HepG2 (cell line): ENCODE measurements around the gene GLIS2. TPM values are rescaled to one million over a fixed set of nuclear protein-coding genes. Genes with fewer than 3 reads are reported as not detected.
A peak's percentile ranks its signal among the peaks of the same experiment; 100 is the strongest.

ENCODE experiments used
- CC2D1A ChIP-seq: sonication (generic); formaldehyde crosslinking; IDR thresholded peaks from 2 replicates; pipeline ENCODE4 v1.8.1; 2023; ENCODE audit warnings: mild to moderate bottlenecking, missing genetic modification reagents
- GMEB1 ChIP-seq: sonication (generic); formaldehyde crosslinking; IDR thresholded peaks from 2 replicates; pipeline ENCODE4 v1.5.1; 2020; ENCODE audit warnings: missing genetic modification reagents, mild to moderate bottlenecking, borderline replicate concordance
- IRF2 ChIP-seq: IDR thresholded peaks from 2 replicates; pipeline ENCODE4 v1.6.1; 2018; ENCODE audit warnings: missing genetic modification reagents, missing compliant biosample characterization
- JUNB ChIP-seq: sonication (generic); formaldehyde crosslinking; IDR thresholded peaks from 2 replicates; pipeline ENCODE4 v1.8.0; 2022; ENCODE audit warnings: missing genetic modification reagents, mild to moderate bottlenecking, borderline replicate concordance
- MED13 ChIP-seq: sonication (generic); formaldehyde crosslinking; IDR thresholded peaks from 2 replicates; pipeline ENCODE4 v1.5.0; 2020; ENCODE audit warnings: missing genetic modification reagents
- NAIF1 ChIP-seq: sonication (generic); formaldehyde crosslinking; IDR thresholded peaks from 2 replicates; pipeline ENCODE4 v1.5.0; 2020; ENCODE audit warnings: mild to moderate bottlenecking, missing genetic modification reagents, borderline replicate concordance
- NFE2L2 ChIP-seq: fragments of 150-350 bp; IDR thresholded peaks from 2 replicates; pipeline ENCODE4 v1.6.1; 2014; ENCODE audit warnings: low read length
- NR3C1 ChIP-seq: sonication (generic); formaldehyde crosslinking; IDR thresholded peaks from 2 replicates; pipeline ENCODE4 v1.4.0; 2020; ENCODE audit warnings: missing genetic modification reagents
- POLR2AphosphoS5 ChIP-seq: IDR thresholded peaks from 2 replicates; pipeline ENCODE4 v1.6.1; 2012; ENCODE audit warnings: low read depth, low read length
- RXRA ChIP-seq: sonication (generic); formaldehyde crosslinking; IDR thresholded peaks from 2 replicates; pipeline ENCODE4 v1.5.1; 2020; ENCODE audit warnings: missing genetic modification reagents
- RXRB ChIP-seq: IDR thresholded peaks from 2 replicates; pipeline ENCODE4 v1.6.1; 2016; ENCODE audit warnings: borderline replicate concordance, missing genetic modification reagents, missing compliant biosample characterization
- TERF1 ChIP-seq: sonication (generic); formaldehyde crosslinking; IDR thresholded peaks from 2 replicates; pipeline ENCODE4 v1.8.0; 2022; ENCODE audit warnings: mild to moderate bottlenecking, missing genetic modification reagents, moderate library complexity
- ZBTB46 ChIP-seq: sonication (generic); formaldehyde crosslinking; IDR thresholded peaks from 2 replicates; pipeline ENCODE4 v1.4.0; 2020; ENCODE audit warnings: mild to moderate bottlenecking, missing genetic modification reagents, borderline replicate concordance
- ZBTB7A ChIP-seq: sonication (generic); formaldehyde crosslinking; IDR thresholded peaks from 2 replicates; pipeline ENCODE4 v1.8.0; 2022; ENCODE audit warnings: mild to moderate bottlenecking, missing genetic modification reagents
- ZHX1 ChIP-seq: sonication (generic); formaldehyde crosslinking; IDR thresholded peaks from 2 replicates; pipeline ENCODE4 v1.8.1; 2022; ENCODE audit warnings: low read depth, mild to moderate bottlenecking, missing genetic modification reagents
- ZMYM3 ChIP-seq: sonication (generic); formaldehyde crosslinking; IDR thresholded peaks from 2 replicates; pipeline ENCODE4 v1.5.1; 2020; ENCODE audit warnings: mild to moderate bottlenecking, missing genetic modification reagents
- ZNF33B ChIP-seq: sonication (generic); formaldehyde crosslinking; IDR thresholded peaks from 2 replicates; pipeline ENCODE4 v1.5.1; 2020; ENCODE audit warnings: mild to moderate bottlenecking, missing genetic modification reagents
- ZNF354B ChIP-seq: sonication (generic); formaldehyde crosslinking; IDR thresholded peaks from 2 replicates; pipeline ENCODE4 v1.8.0; 2022; ENCODE audit warnings: mild to moderate bottlenecking, missing genetic modification reagents
- ZNF619 ChIP-seq: sonication (generic); formaldehyde crosslinking; IDR thresholded peaks from 2 replicates; pipeline ENCODE4 v1.4.0; 2020; ENCODE audit warnings: mild to moderate bottlenecking, missing genetic modification reagents
- polyA plus RNA-seq, 8 experiments: library from polyadenylated mRNA; depleted of rRNA in 3 of 8; stranded (reverse) in 7 of 8; unstranded in 1 of 8; fragments of >200 nt; fragmentation: Illumina TruSeq in 4 of 8; extraction: Trizol in 4 of 8; gene quantifications; 2 replicates each; pipeline versions ENCODE4 v1.2.1 to v1.2.3, GENCODE V29; 2011 to 2016; ENCODE audit warnings: low read depth in 4 of 8, missing spikeins in 1 of 8, mixed read lengths in 1 of 8; ENCODE audit not compliant: insufficient read depth in 1 of 8
- total RNA-seq, 5 experiments: library from RNA; depleted of rRNA; stranded (reverse); fragments of >200 nt; fragmentation: Illumina TruSeq; extraction: Trizol; gene quantifications; 2 replicates each; pipeline ENCODE4 v1.2.3, GENCODE V29; 2016; ENCODE audit warnings: low read depth in 1 of 5

GLIS2 gene
- total and polyA plus RNA-seq, 2 of the 13 experiments (the other 11 are each of a cell fraction or from before 2014, with no cell fraction given): 0.28 to 0.29 TPM

GRCh38 chr16:4288148-4288921, 27.5 kb upstream of the GLIS2 start (continued):
- TF ChIP-seq ZHX1 (CRISPR knock-in tag) (no peak), ZBTB46 (CRISPR knock-in tag) (no peak), GMEB1 (CRISPR knock-in tag) (peak; percentile 24; the same call in 1 of the 2 replicates), ZMYM3 (CRISPR knock-in tag) (peak; percentile 26; the same call in 1 of the 2 replicates), ZNF33B (CRISPR knock-in tag) (peak; percentile 73; the same call in 1 of the 2 replicates), NFE2L2 (no peak), ZNF619 (CRISPR knock-in tag) (0 out of 2 replicates have a peak, but pooled peaks have one; percentile 48), IRF2 (CRISPR knock-in tag) (no peak), NAIF1 (CRISPR knock-in tag) (no peak), TERF1 (CRISPR knock-in tag) (no peak), ZNF354B (CRISPR knock-in tag) (no peak), ZBTB7A (no peak), NR3C1 (CRISPR knock-in tag) (no peak), MED13 (CRISPR knock-in tag) (no peak), RXRB (CRISPR knock-in tag) (0 out of 2 replicates have a peak, but pooled peaks have one; percentile 23), POLR2AphosphoS5 (no peak), JUNB (CRISPR knock-in tag) (no peak), CC2D1A (CRISPR knock-in tag) (no peak), RXRA (CRISPR knock-in tag) (peak; percentile 30; the same call in 1 of the 2 replicates)
